ENCODE data around the gene CYP21A2.

The CYP21A2 gene

GRCh38 chr6:32073101-32073500 is 34.9 kb downstream of the CYP21A2 start:
- TF ChIP-seq REST (IDR thresholded peaks at IDR 0.05; ENCODE audit: insufficient read depth in 1 of 2, low read depth in 2 of 2, low read length in 2 of 2) = no peak
- no peak for TF ChIP-seq POLR2AphosphoS5 (IDR thresholded peaks at IDR 0.05; ENCODE audit: low read depth, low read length)
- TF ChIP-seq TAF1 (IDR thresholded peaks at IDR 0.05; ENCODE audit: borderline replicate concordance, insufficient read depth, low read length) = no peak
- no peak for TF ChIP-seq FOXP2 (optimal IDR thresholded peaks at IDR 0.05; ENCODE audit: borderline replicate concordance, extremely low read depth, extremely low read length, insufficient read depth)
- TF ChIP-seq SIN3A (IDR thresholded peaks at IDR 0.05; ENCODE audit: borderline replicate concordance, insufficient read depth, low read length) = no peak

DNA sequence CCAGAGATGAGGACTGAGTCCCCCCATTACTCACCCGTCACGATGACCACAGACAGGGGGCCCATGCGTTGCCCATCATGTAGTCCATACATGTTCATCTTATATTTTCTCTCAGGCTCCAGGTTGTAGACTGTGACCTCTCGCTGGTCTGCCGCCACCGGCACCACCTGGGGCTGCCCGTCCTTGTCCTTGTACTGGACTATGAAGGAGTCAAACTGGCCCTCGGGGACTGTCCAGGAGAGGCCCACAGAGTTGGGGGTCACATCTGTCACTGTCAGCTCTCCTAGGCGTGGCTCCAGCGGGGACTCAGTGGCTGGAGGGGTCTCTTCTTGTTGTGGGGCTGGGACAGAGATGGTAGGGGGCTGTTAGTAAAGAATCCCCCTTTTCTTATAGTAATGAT is 35.4 kb downstream of the CYP21A2 start:
- TF ChIP-seq FOXP2 (optimal IDR thresholded peaks at IDR 0.05; ENCODE audit: borderline replicate concordance, extremely low read depth, extremely low read length, insufficient read depth) = no peak
- no peak for TF ChIP-seq SIN3A (IDR thresholded peaks at IDR 0.05; ENCODE audit: borderline replicate concordance, insufficient read depth, low read length)
- TF ChIP-seq POLR2AphosphoS5 (IDR thresholded peaks at IDR 0.05; ENCODE audit: low read depth, low read length) = no peak
- no peak for TF ChIP-seq TAF1 (IDR thresholded peaks at IDR 0.05; ENCODE audit: borderline replicate concordance, insufficient read depth, low read length)
- TF ChIP-seq REST (IDR thresholded peaks at IDR 0.05; ENCODE audit: insufficient read depth in 1 of 2, low read depth in 2 of 2, low read length in 2 of 2) = no peak

GRCh38 chr6:32074996-32075532 is 36.8 kb downstream of the CYP21A2 start:
- TF ChIP-seq SIN3A (IDR thresholded peaks at IDR 0.05; ENCODE audit: borderline replicate concordance, insufficient read depth, low read length) (no peak), TAF1 (IDR thresholded peaks at IDR 0.05; ENCODE audit: borderline replicate concordance, insufficient read depth, low read length) (no peak), POLR2AphosphoS5 (IDR thresholded peaks at IDR 0.05; ENCODE audit: low read depth, low read length) (no peak), FOXP2 (optimal IDR thresholded peaks at IDR 0.05; ENCODE audit: borderline replicate concordance, extremely low read depth, extremely low read length, insufficient read depth) (no peak), REST (IDR thresholded peaks at IDR 0.05; ENCODE audit: insufficient read depth in 1 of 2, low read depth in 2 of 2, low read length in 2 of 2) (no peak)

- TF ChIP-seq POLR2AphosphoS5 (IDR thresholded peaks at IDR 0.05; ENCODE audit: low read depth, low read length) (no peak), TAF1 (IDR thresholded peaks at IDR 0.05; ENCODE audit: borderline replicate concordance, insufficient read depth, low read length) (no peak), REST (IDR thresholded peaks at IDR 0.05; ENCODE audit: insufficient read depth in 1 of 2, low read depth in 2 of 2, low read length in 2 of 2) (no peak), FOXP2 (optimal IDR thresholded peaks at IDR 0.05; ENCODE audit: borderline replicate concordance, extremely low read depth, extremely low read length, insufficient read depth) (no peak), SIN3A (IDR thresholded peaks at IDR 0.05; ENCODE audit: borderline replicate concordance, insufficient read depth, low read length) (no peak)
Measured at GRCh38 chr6:32075781-32076180, 37.6 kb downstream of the CYP21A2 start.
